HG02571 (cell line): ENCODE measurements around the gene USF3.
"Not testable (repeated sequence)": the region's sequence is repeated elsewhere in the genome, so short reads cannot be mapped to it uniquely, and the experiment has no call there.

Experiments
- ATAC-seq: cut with Tn5 transposase; IDR thresholded peaks from one replicate; pipeline ENCODE4 v1.9.1; 2021; ENCODE audit warnings: mild to moderate bottlenecking, moderate library complexity; ENCODE audit not compliant: unreplicated experiment

USF3 gene

DNA sequence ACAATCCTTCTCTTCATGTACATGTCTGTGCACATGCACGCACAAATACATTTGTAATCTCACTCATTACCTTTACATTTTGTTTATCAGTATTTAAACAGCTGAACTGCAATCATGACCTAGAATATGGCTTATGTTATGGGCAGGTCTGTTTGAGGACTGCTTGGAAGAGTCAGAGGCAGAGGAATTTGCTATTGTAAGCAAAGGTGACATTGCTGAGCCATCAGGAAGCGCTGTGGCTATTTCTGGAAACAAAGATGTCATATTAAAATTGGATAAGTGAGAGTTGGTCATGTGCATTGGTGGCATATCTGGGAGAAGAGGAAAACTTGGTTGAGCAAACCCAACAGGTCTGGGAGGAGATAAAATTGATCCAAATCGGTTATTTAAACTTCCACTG lies 41.6 kb downstream of the USF3 start:
- no peak for ATAC-seq

DNA sequence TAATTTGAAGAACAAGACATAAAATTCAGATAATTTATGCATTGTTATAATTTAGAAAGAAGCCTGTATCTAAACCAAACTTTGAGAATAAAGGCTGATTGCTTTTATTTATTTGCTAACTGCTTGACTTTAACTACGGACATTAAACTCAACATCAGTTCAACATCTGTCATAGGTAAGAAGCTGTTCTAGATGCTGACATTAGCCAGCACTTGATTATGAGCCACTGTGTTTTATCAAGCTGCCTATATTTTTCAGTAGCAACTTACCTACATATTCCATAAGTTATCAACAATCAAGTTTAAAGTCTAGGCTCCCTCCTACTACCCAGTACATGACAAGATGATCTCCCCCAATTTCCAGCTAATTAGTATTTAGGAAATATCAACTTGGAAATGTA lies 42.1 kb downstream of the USF3 start:
- ATAC-seq: no peak

DNA sequence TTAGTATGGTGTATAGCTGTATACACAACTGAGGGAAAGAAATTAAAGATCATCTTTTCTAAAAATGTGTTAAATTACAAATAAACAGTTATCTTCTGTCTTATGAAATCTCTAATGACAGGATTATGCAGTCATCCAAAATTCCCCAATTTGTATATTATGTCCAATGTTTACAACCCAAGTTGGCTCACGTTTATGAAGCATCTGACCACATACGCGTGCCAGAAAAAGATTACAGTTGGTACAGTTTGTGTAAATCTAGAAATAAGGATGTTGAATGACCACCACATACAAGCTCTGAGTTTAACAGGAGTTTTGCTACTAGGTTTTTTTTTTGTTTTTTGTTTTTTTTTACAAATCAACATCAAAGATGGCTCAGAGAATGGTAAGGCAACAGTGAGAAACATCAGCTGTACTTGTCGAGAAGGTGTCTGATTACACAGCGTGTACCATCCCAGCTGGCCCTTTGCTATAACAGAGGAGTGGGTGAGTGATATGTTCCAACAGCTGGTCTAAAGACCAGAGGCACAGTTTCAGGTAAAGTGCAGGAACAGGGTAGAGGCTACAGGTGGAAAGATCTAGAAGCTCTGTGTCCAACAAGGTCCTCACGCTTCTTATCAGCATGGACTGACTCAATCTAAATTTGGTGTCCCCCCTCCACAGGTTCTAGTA lies 47.1 kb downstream of the USF3 start:
- no peak for ATAC-seq

DNA sequence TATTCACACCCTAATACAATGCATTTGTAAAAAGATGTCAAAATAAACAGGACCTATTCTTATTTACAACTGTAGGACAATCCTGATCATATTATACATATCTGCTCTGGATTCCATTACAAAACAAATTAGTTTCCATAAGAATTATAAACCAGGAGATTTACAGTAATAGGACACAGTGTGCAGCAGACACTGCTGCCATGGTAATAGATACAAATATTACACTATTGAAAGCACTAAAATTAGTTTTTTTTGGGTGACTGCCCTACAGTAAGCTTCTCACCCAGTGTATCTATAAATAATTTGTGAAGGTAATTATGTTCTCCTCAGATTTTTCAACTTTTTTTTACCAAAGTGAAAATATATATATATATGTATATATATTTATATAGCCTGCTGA lies 47.9 kb downstream of the USF3 start:
- ATAC-seq: no peak

DNA sequence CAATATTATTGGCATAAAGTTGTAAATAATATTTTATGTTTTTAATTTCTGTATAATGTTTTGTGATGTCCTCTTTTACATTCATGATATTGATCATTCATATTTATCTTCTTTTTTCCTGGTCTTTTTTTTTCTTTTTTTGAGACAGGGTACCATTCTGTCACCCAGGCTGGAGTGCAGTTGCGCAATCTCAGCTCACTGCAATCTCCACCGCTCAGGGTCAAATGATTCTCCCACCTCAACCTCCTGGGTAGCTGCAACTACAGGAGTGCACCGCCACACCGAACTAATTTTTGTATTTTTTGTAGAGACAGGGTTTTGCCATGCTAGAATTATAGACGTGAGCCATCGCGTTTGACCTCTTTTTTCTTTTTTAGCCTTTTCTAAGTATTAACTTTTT lies 52.9 kb downstream of the USF3 start:
- ATAC-seq: no peak

DNA sequence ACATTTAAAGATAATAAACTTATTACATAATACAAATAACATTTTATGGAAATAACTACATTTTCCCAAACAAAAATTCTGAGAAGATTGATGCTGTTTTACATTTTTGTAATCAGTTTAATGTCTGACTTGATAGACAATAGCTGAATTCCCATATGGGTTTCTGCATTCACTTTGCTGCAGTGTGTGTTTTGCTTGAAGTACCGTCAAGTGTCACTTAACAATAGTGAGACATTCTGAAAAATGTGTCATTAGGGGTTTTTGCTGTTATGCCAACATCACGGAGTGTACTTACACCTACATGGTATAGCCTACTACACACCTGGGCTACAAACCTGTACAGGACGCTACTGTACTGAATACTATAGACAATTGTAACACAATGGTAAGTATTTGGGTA lies 57.5 kb downstream of the USF3 start:
- ATAC-seq: no peak

DNA sequence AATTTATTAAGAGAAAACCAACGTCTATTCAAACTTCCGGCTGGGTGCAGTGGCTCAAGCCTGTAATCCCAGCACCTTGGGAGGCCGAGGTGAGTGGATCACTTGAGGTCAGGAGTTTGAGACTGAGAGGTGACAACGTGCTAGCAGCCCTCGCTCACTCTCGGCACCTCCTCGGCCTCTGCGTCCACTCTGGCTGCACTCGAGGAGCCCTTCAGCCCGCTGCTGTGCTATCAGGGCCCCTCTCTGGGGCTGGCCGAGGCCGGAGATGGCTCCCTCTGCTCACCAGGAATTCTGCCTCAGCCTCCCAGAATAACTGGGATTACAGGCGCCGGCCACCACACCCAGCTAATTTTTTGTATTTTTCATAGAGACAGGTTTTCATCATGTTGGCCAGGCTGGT lies 58.7 kb downstream of the USF3 start:
- ATAC-seq: no peak

DNA sequence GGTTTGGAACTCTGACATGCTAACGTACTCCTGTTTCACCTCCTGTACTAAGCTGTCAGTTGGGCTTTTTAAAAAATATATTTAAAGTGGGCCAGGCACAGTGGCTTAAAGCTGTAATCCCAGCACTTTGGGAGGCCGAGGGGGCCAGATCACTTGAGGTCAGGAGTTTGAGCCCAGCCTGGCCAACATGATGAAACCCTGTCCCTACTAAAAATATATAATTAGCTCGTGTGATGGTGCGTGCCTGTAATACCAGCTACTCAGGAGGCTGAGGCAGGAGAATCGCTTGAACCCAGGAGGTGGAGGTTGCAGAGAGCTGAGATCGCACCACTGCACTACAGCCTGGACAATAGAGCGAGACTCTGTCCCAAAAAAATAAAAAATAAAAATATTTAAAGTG lies 60.4 kb downstream of the USF3 start:
- not testable (repeated sequence) for ATAC-seq

DNA sequence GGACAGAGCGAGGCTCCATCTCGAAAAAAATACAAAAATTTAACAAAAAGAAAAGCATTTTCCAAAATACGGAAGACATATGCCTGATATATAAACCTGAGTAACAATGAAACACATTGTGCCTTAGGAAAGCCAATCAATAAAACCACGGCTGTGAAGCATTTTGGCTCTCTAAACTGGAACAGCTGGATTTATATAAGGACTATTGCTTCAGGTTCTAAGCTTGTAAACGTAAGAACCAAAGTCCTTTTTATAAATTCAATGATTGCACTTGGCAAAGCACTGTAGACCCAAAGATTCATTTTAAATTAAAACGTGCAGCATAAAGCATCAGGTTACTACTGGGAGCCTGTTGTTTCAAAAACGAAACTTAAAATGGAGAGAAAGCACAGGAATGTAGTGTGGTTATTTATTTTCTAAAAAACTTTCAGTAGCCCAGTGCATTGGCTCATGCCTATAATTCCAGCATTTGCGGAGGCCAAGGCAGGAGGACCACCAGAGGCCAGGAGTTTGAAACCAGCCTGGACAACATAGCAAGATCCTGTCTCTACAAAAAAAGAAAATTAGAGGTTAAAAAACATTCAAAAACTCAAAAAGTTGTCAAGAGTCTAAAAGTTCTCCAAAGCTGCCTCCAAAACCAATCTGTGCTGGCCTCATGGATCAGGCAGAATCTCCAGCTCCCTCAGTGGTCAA lies 61.5 kb downstream of the USF3 start:
- ATAC-seq: no peak

DNA sequence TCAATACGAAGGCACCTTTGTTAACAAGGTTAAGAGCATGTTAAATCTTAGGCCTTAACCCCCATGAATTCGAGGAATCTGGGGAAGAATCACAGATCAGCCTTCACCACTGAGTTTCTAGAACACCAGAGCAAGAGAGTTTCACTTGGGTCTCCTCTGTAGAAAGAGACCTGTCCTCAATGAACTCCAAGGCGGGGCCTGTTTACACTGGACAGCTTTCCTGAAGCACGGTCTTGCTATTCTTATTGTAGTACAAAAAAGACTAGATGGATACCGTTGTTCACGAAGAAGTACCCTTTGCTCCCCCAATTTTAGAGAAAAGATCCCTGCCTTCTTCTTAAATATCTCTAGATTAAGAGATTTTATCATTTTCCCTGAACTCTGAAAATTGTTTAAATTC lies 64.9 kb downstream of the USF3 start:
- no peak for ATAC-seq

DNA sequence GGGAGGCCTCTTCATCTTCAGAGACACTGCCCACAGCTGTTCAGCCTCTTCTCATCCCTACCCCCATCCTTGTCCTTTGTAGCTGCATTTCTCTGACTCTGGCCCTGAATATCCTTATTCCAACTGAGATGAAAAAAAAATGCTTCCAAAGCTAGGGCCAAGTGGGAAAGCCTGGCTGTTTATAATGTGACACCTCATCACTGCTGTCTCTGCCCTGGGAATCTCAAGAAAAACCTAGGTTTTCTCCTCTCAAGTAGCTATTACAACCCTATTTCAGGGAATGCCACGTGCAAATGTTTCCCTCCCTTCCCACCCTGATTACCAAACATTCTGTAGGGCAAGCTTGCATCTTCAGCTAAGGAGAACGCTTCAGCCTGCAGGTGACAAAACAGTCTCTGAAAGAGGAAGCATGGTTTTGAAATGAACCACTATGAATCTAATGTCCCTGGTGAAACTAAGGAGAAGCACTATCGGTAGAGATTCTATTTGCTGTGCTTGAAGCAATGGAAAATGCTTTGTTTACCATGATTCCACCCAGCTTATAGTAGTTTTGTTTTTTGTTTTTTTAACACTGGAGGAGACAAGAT lies 65.4 kb downstream of the USF3 start:
- no peak for ATAC-seq

DNA sequence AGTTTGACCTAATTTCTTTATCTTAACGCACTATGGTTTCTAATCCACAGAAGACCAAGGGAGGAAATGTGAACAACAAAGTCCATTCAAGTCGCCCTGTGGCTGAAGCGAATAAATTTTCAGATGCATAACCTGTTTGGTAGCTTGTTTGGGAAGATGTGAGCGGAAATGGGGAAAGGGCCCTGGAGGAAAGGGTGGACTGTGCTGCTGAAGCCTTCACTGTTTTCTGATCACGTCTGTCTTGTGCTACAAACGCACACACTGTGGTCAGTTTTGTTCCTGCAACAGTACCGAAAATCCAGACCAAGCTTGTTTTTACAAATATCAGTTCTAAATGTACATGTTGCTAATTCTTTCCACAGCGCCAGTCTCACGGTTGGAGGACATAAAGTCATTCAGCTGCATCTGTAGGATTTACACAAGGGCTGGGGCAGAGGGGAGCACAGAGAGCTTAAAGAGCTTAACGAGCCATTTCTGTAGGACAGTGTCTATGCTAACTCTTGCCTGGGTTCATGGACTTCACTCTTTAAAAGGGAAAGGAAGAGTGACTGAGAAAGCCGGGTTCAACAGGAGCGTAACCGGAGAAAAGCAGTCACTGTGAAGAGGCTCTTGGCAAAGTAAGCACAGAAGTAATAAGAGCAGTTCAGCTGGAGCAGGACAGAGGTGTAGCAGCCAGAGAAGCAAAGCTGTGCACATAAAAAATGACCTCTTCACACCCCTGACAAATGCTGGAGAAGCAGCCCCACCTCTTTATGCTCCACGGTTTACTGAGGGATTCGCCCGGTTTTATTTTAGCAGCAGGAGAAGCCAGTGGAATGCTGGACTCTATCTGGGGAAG lies 66.6 kb downstream of the USF3 start:
- no peak for ATAC-seq

DNA sequence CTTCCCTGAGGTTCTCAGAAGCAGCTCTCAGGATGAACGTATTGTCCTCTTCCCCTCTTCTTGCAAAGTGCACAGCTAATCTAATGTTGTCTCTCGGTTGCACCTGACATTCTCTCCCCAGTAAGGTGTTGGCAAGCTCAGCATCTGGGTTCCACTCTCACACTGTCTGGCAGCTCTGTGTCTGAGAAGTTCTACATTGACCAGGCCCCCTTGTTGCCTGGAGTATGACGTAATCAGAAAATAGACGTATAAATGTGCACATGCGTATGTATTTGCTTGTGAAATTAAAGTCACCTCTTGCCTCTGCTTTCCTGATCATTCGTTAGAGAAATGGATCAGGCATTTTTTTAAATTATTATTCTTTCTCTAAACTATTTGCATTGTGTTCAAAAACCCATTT lies 67.7 kb downstream of the USF3 start:
- ATAC-seq: no peak

DNA sequence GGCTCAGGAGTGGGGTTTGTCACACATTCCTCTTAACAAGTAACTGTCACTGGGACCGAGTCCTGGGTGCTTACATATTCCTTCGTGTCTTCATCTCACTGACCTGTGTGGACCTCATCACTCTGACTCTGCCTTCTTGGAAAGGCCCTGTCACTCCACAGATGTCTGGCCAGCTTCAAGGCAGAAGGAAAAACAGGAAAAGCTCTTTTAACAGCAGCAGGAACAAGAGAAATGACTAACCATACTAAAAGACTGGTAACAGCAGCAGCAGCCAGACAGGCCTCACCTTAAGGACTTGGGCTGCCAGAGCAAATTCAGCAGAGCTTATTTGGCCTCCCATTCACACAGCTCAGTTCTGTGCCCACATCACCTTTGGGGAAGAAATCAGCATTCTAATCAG lies 68.1 kb downstream of the USF3 start:
- no peak for ATAC-seq

DNA sequence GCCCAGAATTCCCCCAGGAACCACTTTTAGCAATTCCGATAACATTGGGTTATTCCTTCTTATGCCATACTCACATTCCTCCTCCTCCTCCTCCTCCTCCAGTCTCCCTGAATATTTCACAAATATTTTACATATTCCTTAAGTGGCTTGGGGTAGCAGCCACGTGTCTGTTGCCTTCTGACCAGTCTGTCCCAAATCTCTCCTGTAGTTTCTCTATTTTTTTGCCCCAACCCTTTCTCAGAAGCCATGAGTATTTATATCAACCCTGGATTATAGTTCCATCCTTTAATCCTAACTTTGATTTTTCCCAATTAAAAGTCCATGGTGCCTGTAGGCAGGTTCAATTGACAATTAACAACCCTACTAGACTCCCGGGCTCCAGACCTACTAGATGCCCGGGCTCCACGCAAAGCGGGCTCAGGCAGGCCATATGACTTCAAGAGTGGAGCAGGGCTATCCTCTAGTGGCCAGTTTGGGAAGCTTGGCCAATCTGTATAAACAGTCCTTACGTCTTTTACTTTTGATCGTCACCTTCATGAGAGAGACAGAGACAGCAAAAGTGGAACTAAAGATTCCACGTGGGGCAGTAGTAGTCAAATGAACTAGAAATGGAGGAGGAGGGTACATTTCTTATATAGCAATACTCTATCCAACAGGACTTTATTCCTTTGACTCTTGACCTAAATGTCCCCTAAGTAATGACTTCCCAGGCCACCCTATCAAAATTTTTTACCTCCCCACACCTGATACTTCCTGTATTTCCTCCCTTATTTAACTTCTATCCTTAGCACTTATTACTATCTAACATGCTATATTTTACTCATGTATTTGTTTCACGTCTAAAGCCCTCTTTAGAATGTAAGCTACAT lies 69.7 kb downstream of the USF3 start:
- no peak for ATAC-seq

DNA sequence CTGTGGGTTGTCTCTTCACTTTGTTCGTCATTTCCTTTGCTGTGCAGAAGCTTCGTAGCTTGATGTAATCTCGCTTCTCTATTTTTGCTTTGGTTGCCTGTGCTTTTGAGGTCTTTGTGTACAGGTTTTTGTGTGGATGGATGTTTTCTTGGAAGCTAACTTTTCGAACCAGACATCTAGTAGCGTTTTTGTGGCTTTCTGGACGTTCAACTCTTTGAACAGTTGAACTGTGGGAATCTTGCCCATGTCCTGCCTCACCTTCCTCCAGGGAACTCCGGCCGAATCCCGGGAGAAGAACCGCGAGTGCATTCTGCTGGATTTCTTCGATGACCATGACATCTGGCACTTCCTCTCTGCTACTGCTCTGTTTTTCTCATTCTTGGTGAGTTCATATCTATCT lies 70.6 kb downstream of the USF3 start:
- ATAC-seq: no peak

DNA sequence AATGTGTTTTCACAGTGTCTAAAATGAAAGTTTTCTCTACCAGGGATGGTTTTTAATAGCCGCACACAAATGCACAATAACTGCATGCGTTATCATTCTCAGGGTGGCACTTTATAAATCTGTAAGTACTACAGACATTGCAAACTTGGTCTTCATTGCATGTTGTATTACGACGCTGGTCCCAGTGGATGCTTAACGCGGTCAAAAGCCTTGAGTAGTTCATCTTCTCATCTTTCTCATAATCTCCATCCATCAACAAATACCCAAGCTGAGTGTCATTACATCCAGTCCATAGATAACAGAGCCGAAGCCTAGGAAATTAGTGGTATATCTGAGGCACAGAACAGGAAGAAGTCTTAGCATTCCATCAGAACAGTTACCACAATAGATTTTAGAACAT lies 72.6 kb downstream of the USF3 start:
- ATAC-seq: no peak

DNA sequence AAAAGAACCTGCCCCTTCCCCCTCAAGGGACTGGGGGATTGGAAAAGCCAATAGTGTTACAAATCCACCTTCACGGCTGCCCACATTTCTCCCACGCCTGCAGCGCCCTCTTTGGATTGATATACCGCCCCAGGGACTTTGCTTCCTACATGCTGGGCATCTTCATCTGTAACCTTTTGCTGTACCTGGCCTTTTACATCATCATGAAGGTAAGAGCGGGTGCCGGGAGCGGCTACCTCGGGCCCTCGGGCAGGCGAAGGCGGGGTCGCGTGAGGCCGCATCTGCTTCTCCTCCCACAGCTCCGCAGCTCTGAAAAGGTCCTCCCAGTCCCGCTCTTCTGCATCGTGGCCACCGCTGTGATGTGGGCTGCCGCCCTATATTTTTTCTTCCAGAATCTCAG lies 73.1 kb downstream of the USF3 start:
- no peak for ATAC-seq

DNA sequence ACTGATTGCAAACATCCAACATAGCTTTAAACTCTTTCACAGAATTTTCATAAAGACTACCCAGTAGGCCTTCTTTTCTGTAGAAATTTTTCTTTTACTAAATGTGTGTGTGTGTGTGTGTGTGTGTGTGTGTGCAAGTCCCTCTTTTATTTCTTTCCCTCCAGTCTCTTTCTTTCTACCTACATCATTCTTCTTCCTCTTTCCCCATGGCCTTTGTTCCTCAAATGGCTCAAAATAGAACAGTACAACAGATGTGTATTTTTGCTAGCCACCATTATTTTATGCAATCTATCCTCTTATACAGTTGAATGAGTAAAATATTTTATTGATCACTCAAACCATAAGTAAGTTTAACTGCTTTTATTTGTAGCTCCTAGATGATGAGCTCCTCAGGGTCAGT lies 76.4 kb downstream of the USF3 start:
- no peak for ATAC-seq

DNA sequence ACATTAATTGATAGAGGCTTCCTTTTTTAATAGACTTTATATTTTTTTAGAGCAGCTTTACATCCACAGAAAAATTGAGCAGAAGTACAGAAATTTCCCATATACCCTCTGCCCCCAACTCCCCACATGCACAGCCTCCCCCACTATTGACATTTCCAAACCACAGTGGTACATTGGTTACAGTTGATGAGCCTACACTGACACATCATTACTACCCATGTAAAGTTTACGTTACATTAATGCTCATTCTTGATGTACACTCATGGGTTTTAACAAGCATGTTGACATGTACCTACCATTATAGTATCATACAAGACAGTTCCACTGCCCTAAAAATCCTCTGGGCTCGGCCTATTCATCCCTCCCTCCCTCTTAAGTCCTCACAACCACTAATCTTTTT lies 78.7 kb downstream of the USF3 start:
- ATAC-seq: no peak

DNA sequence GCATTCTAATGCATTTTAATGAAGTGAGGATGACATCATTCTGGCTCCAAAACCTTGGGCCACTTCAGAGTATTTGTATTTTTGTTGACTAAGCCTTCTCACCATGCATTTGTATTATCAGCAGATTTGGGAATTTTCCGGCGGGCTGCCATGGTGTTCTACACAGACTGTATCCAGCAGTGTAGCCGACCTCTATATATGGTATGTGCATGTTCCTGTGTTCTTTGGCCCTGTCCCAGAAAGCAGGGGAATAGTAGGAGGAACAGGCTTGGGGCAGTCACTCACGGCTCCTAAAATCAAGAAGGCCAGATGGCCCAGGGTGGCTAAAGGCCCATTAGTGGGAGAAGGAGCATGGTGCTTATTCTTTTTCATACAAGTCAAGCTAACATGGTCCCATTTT lies 80.5 kb downstream of the USF3 start:
- no peak for ATAC-seq
